ENCODE data around the gene PHKG1. TPM values are rescaled to one million over a fixed set of nuclear protein-coding genes. Genes with fewer than 3 reads are reported as not detected.
"Not testable (repeated sequence)": the region's sequence is repeated elsewhere in the genome, so short reads cannot be mapped to it uniquely, and the experiment has no call there.

The PHKG1 gene
- total RNA-seq, 1 experiment from 2014 or later, result 1.2 TPM

DNA sequence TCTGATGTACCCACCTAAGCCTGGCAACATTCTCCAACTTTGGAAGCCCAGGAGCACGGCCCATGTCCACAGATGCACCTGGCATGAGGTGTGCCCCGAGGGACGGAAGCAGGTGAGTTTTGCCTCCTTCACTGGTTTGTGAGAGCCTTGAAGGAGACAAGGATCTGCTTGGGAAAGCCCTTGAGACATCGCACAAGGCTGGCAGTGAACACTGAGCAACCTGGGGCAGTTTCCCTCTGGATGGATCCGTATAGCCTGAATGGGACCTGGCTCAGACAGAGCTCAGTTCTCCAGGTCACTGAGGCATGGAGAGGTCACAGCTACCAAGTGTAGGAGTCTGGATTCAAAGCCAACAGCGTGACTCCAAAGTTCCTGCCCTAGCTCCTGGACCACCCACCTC is 32.2 kb upstream of the PHKG1 start:
- H3K36me3 Mint-ChIP-seq (ENCODE audit: insufficient read depth, unreplicated experiment), result no peaks in the 10 kb centered on the region
- no TSS peak for BruUV-seq (replicated peaks)
- H3K27me3 Mint-ChIP-seq (ENCODE audit: insufficient read depth, unreplicated experiment), result no peaks in the 10 kb centered on the region
- intact Hi-C loops (cut with micrococcal nuclease), result no loop called here
- no peak overlapping the region for H3K4me3 Mint-ChIP-seq (ENCODE audit: unreplicated experiment)
- H3K27ac Mint-ChIP-seq (ENCODE audit: low read depth, unreplicated experiment), result no peak overlapping the region
- ChIA-PET POLR2A (no interaction called here), CTCF (no interaction called here)
- H3K9me3 Mint-ChIP-seq (ENCODE audit: unreplicated experiment), result peaks cover 5% of the 10 kb centered on the region
- no peak for DNase-seq (ENCODE audit: unreplicated experiment)
- no peaks in the 10 kb centered on the region for H3K4me1 Mint-ChIP-seq (ENCODE audit: insufficient read depth, unreplicated experiment)
- TF ChIP-seq, protein P1, sequence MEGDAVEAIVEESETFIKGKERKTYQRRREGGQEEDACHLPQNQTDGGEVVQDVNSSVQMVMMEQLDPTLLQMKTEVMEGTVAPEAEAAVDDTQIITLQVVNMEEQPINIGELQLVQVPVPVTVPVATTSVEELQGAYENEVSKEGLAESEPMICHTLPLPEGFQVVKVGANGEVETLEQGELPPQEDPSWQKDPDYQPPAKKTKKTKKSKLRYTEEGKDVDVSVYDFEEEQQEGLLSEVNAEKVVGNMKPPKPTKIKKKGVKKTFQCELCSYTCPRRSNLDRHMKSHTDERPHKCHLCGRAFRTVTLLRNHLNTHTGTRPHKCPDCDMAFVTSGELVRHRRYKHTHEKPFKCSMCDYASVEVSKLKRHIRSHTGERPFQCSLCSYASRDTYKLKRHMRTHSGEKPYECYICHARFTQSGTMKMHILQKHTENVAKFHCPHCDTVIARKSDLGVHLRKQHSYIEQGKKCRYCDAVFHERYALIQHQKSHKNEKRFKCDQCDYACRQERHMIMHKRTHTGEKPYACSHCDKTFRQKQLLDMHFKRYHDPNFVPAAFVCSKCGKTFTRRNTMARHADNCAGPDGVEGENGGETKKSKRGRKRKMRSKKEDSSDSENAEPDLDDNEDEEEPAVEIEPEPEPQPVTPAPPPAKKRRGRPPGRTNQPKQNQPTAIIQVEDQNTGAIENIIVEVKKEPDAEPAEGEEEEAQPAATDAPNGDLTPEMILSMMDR (IDR thresholded peaks at IDR 0.05; ENCODE audit: unreplicated experiment), result no peak

DNA sequence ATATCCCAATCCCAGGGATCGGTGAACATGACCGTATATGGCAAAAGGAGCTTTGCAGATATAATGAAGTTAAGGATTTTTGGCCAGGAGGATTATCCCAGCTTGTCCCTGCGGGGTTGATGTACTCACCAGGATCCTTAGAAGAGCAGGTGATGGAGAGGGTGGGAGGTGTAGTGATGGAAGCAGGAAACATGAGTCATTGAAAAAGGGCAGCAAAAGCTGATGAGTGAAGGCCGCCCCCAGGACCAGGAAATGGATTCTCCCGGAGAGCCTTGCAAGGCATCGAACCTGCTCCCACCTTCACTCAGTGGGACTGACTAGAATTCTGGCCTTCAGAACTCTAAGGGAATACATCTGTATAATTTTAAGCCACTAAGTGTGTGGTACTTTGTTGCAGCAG is 28.7 kb upstream of the PHKG1 start:
- H3K4me3 Mint-ChIP-seq (ENCODE audit: unreplicated experiment), result no peak overlapping the region
- H3K27ac Mint-ChIP-seq (ENCODE audit: low read depth, unreplicated experiment), result no peak overlapping the region
- no peaks in the 10 kb centered on the region for H3K4me1 Mint-ChIP-seq (ENCODE audit: insufficient read depth, unreplicated experiment)
- no peaks in the 10 kb centered on the region for H3K27me3 Mint-ChIP-seq (ENCODE audit: insufficient read depth, unreplicated experiment)
- peaks cover 5% of the 10 kb centered on the region for H3K9me3 Mint-ChIP-seq (ENCODE audit: unreplicated experiment)
- BruUV-seq (replicated peaks), result no TSS peak
- POLR2A ChIA-PET, result no interaction called here
- H3K36me3 Mint-ChIP-seq (ENCODE audit: insufficient read depth, unreplicated experiment), result no peaks in the 10 kb centered on the region
- intact Hi-C loops (cut with micrococcal nuclease), result no loop called here
- CTCF ChIA-PET, result no interaction called here
- DNase-seq (ENCODE audit: unreplicated experiment), result no peak
- TF ChIP-seq, protein P1 (IDR thresholded peaks at IDR 0.05; ENCODE audit: unreplicated experiment), result no peak

DNA sequence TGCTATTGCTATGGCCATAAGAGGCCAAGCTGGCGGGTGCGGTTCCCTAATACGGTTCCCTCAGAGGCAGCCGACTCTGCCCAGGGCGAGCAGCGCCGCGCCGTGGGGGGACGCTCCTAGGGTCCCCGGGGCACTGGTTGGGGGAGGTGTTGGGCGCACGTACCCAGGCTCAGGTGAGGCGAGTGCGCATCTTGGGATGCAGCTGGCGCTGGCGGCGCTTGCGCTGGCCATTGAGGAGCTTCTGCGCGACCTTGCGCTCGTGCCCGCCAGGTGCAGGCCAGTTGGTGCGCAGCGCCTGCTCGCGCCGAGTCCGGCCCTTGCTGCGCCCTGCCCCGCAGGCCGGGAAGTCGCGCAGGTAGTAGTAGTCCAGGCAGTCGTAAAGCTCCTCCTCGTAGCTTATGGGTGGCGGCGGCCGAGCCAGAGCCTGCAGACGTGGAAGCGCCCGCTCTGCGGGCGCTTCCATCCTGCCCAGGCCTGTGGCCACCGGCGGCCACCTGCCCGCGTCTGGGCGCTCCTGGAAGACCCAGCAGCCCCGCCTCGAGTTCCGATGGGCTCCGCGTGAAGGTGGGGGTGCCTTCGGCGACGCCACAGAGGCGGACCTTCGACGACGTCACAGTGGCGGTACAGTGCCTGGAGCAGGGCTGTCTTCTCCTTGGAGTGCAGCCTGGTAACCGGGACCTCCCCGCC is 23.2 kb upstream of the PHKG1 start, which contains the start of gene NUPR2:
TSS of gene NUPR2 (minus strand) at position 566 of the 687 bp plus-strand sequence. CDS start at position 463, 103 bp downstream.
- no TSS peak for BruUV-seq (replicated peaks)
- CTCF ChIA-PET, result interaction anchor here (0.7 kb wide), 1 partner anchor 688 kb away, joined by 3 read pairs; no protein-coding TSS in a partner anchor
- H3K4me3 Mint-ChIP-seq (ENCODE audit: unreplicated experiment), result no peak within 1 kb of the TSS
- TF ChIP-seq, protein P1 (IDR thresholded peaks at IDR 0.05; ENCODE audit: unreplicated experiment), result no peak
- POLR2A ChIA-PET, result no interaction called here
- no peak for DNase-seq (ENCODE audit: unreplicated experiment)
- H3K27me3 Mint-ChIP-seq (ENCODE audit: insufficient read depth, unreplicated experiment), result no peaks in the 10 kb centered on the region
- no peak within 1 kb of the TSS for H3K27ac Mint-ChIP-seq (ENCODE audit: low read depth, unreplicated experiment)
- intact Hi-C loops (cut with micrococcal nuclease), result no loop called here
- peaks cover under 1% of the 10 kb centered on the region for H3K9me3 Mint-ChIP-seq (ENCODE audit: unreplicated experiment)
- no peaks in the 10 kb centered on the region for H3K36me3 Mint-ChIP-seq (ENCODE audit: insufficient read depth, unreplicated experiment)
- H3K4me1 Mint-ChIP-seq (ENCODE audit: insufficient read depth, unreplicated experiment), result no peaks in the 10 kb centered on the region

DNA sequence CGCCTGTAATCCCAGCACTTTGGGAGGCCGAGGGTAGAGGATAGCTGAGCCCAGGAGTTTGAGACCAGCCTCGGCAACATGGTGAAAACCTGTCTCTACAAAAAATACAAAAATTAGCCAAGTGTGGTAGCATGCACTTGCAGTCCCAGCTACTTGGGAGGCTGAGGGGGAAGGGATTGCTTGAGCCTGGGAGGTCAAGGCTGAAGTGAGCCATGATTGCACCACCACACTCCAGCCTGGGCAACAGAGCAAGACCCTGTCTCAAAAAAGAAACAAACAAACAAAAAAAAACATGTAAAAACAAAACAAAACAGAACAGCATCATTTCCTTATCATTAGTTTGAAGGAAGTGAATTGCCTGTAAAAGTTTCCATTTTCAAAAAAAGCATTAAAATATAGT is 19.5 kb upstream of the PHKG1 start:
- H3K27me3 Mint-ChIP-seq (ENCODE audit: insufficient read depth, unreplicated experiment); H3K4me3 Mint-ChIP-seq (ENCODE audit: unreplicated experiment); BruUV-seq (replicated peaks); intact Hi-C loops (cut with micrococcal nuclease); POLR2A ChIA-PET; DNase-seq (ENCODE audit: unreplicated experiment); H3K9me3 Mint-ChIP-seq (ENCODE audit: unreplicated experiment); H3K27ac Mint-ChIP-seq (ENCODE audit: low read depth, unreplicated experiment); CTCF ChIA-PET; H3K4me1 Mint-ChIP-seq (ENCODE audit: insufficient read depth, unreplicated experiment); H3K36me3 Mint-ChIP-seq (ENCODE audit: insufficient read depth, unreplicated experiment): not testable (repeated sequence)

DNA sequence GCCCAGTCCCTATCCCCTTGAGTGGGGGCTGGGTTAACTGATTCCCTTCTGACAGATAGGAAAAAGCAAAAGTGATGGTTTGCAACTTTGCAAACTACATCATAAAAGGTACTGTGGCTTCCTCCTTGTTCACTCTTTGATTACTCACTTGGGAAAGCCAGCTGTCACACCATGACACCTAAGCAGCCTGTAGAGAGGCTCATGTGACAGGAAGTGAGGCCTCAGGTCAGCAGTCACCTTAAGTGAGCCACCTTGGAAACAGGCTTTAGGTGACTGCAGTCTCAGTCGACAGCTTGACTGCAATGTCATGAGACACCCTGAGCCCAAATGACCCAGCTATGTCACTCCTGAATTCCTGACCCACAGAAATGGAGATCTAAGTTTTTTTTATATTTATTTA is 17.9 kb upstream of the PHKG1 start:
- no peak for DNase-seq (ENCODE audit: unreplicated experiment)
- intact Hi-C loops (cut with micrococcal nuclease), result no loop called here
- no peaks in the 10 kb centered on the region for H3K4me1 Mint-ChIP-seq (ENCODE audit: insufficient read depth, unreplicated experiment)
- ChIA-PET POLR2A (no interaction called here), CTCF (no interaction called here)
- no peaks in the 10 kb centered on the region for H3K9me3 Mint-ChIP-seq (ENCODE audit: unreplicated experiment)
- no peak overlapping the region for H3K4me3 Mint-ChIP-seq (ENCODE audit: unreplicated experiment)
- no peak overlapping the region for H3K27ac Mint-ChIP-seq (ENCODE audit: low read depth, unreplicated experiment)
- no peaks in the 10 kb centered on the region for H3K27me3 Mint-ChIP-seq (ENCODE audit: insufficient read depth, unreplicated experiment)
- BruUV-seq (replicated peaks), result no TSS peak
- no peaks in the 10 kb centered on the region for H3K36me3 Mint-ChIP-seq (ENCODE audit: insufficient read depth, unreplicated experiment)
- TF ChIP-seq, protein P1 (IDR thresholded peaks at IDR 0.05; ENCODE audit: unreplicated experiment), result no peak

Measured in MCF 10A (cell line).